CD4-positive, alpha-beta T cell treated with Interferon gamma for 1 hour (primary cell): ENCODE data around the gene OR6C65.
"Not testable (repeated sequence)": the region's sequence is repeated elsewhere in the genome, so short reads cannot be mapped to it uniquely, and the experiment has no call there.

Experiments
- DNase-seq: peaks from one replicate; pipeline ENCODE4 v3.0.0-alpha.2; 2020

The OR6C65 gene

DNA sequence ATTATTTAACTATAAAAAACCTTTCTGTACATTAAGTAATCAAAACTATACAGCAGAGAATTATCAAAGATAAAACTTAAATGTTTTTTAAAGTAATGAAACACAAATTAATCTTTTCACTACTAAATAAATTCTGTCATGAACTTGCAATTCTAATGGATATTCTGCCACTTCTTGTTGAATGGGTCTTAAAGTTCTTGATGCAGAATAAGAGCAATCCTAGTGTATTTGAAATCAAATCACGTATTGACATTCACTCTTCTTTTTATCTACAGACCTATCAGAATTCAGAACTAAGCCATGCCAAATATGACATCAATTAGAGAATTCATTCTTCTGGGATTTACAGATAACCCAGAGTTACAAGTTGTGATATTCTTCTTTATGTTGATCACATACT, at the start of gene OR6C65:
Gene OR6C65 (plus strand): TSS at position 301 of the 400 bp plus-strand sequence. CDS start 0 bp downstream, at position 301.
- DNase-seq: no peak

DNA sequence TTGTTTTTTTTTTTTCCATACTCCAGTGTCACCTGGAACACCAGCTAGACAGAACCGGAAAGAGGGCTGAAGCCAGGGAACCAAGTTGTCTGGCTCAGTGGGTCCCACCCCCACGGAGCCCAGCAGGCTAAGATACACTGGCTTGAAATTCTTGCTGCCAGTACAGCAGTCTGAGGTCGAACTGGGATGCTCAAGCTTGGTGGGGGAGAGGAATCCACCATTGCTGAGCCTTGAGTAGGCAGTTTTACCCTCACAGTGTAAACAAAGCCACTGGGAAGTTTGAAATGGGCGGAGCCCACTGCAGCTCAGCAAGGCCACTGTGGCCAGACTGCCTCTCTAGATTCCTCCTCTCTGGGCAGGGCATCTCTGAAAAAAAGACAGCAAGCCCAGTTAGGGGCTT, 45.0 kb upstream of the OR6C65 start:
- not testable (repeated sequence) for DNase-seq

DNA sequence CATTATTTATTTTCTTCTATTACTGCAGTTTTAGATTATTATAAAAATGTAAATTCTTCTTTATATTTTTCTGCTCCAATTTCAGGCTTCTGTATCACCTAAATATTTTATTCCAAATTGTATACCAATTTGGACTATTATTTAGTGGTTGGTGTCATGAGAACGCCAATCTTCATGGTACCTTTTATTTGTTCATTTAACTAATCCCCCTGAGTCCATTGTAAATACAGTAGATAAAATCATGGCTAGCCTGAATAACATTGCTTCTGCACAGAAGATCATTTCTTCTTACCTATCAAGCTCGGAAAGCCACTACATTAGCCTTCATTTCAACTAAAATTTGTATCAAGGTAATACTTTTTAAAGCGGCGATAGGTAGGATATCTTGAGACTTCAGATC, 37.7 kb upstream of the OR6C65 start, which contains the start of gene OR6C75:
Gene OR6C75 (plus strand): TSS at position 301 of the 400 bp plus-strand sequence. CDS start 2,136 bp downstream, outside the sequence.
- DNase-seq: no peak

DNA sequence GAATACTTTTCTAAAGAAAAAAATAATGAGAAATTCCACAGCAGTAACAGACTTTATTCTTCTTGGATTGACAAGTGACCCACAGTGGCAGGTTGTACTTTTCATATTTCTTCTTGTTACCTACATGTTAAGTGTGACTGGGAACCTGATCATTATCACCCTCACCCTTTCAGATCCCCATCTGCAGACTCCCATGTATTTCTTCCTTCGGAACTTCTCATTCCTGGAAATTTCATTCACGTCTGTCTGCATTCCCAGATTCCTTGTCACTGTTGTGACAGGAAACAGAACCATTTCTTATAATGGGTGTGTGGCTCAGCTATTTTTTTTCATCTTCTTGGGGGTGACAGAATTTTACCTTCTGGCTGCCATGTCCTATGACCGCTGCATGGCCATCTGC, 35.2 kb upstream of the OR6C65 start:
- no peak for DNase-seq

DNA sequence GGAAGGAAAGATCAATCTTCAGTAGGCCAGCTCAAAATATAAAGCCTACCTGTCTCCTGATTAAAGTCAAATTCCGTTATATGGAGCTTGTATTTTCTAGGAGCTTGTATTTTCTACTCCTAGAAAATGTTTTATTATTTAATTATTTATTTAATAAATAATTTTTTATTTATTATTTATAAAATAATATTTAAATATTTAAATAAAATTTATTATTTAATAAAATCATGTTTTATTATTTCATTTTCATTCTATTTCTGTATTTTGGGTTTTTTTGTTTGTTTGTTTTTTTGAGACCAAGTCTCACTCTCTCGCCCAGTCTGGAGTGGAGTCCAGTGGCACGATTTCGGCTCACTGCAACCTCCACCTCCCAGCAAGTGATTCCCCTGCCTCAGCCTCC, 27.8 kb upstream of the OR6C65 start:
- DNase-seq: no peak

DNA sequence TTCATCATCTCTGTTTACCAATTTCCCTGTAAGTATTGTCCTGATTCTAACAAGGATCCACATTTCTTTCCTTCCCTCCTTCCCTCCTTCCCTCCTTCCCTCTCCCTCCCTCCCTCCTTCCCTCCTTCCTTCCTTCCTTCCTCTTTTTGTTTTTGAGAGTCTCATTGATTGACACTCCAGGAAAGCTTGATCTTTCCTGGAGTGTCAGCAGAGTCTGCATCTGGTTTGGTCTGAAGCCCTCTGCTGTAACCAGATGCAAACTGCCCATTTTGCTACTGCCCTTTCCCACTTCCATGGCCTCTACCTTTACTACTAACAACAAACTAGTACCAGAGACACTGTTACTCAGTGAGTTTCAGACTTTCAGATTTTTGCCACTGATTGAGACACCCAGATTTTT, 14.4 kb upstream of the OR6C65 start:
- no peak for DNase-seq

DNA sequence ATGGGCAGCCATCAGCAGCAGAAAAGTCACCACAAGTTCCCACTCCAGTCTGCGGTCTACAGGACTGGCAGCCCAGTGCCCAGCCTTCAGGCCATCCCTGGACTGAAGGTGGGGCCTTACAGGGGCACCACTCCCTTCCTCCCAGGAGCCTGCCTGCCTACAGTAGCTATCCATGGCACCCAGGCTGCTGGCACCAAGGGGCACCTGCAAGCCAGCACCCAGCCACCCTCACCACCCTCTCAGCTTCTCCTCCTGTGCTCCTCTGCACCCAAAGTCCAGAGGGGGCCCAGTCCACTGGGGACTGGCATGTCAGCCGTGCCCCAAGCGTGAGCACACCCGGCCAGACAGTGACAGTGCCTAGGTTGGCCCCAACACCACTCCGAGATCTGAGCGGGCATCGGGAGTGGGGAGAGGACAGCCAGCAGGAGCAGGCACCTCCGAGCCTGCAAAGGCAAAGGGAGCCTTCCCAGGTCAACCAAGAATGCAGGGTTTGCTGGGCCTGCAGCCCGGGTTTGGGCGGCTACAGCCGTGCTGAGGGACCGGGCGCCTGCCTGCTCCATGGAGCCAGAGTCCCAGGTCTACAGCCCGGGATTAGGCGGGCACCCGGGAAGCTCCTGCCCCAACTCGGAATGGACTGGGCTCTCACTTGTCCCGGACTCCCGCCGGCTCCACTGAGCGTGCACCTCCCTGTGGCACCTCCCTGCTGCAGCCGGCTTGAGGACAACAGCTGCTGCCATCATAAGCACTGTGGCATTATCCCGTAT, 8.1 kb upstream of the OR6C65 start:
- DNase-seq: no peak

DNA sequence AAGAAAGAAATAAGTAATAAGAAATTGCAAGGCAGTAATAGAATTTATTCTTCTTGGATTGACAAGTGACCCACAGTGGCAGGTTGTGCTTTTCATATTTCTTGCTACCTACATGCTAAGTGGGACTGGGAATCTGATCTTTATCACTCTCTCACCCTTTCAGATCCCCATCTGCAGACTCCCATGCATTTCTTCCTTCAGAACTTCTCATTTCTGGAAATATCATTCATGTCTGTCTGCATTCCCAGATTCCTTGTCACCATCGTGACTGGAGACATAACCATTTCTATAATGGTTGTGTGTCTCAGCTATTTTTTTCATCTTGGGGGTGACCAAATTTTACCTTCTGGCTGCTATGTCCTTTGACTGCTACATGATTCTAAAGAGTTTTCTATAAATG, 4.0 kb upstream of the OR6C65 start:
- DNase-seq: no peak

DNA sequence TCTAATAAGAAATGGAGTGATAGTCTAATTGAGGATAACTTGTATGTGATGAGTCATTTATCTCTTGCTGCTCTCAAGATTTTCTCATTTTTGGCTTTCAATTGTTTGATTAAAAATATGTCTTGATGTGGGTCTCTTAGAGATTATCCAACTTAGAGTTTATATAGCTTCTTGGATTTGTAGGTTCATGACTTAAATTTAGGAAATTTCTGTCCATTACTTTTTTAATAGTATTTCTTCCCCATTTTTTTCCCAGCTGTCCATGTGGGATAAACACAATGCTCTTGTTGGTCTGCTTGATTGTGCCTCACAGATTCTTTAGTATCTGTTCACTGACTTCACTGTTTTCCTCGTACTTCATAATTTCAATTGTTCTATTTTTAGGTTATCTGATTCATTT, 7.5 kb downstream of the OR6C65 start:
- no peak for DNase-seq

DNA sequence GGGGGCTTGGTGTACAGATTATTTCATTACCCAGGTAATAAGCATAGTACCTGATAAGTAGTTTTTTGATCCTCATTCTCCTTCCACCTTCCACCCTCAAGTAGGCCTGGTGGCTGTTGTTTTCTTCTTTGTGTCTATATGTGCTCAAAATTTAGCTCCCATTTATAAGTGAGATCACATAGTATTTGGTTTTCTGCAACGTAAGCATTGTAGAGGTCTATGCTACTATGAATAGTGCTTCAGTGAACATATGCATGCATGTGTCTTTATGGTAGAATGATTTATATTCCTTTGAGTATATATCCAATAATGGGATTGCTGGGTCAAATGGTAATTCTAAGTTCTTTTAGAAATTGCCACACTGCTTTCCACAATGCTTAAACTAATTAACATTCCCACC, 8.8 kb downstream of the OR6C65 start:
- DNase-seq: not testable (repeated sequence)

DNA sequence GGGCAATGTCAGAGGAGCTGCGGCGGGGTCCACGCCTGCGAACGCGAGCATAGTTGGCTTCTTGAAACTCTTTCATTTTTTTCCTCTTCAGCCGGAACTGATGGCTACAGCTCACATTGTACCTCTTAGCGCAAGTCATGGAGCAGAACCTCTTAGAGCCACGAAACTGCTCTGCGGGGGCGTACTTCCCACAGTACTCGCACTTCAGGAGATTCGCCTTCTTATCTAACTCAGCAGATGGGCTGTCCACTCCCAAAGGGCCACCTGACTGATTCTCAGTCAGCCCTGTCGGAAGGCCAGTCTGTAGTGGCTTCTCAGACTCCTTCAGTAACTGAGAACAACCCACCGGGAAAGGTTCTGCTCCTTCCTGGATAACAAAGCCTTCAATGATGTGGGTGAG, 11.8 kb downstream of the OR6C65 start:
- DNase-seq: not testable (repeated sequence)

DNA sequence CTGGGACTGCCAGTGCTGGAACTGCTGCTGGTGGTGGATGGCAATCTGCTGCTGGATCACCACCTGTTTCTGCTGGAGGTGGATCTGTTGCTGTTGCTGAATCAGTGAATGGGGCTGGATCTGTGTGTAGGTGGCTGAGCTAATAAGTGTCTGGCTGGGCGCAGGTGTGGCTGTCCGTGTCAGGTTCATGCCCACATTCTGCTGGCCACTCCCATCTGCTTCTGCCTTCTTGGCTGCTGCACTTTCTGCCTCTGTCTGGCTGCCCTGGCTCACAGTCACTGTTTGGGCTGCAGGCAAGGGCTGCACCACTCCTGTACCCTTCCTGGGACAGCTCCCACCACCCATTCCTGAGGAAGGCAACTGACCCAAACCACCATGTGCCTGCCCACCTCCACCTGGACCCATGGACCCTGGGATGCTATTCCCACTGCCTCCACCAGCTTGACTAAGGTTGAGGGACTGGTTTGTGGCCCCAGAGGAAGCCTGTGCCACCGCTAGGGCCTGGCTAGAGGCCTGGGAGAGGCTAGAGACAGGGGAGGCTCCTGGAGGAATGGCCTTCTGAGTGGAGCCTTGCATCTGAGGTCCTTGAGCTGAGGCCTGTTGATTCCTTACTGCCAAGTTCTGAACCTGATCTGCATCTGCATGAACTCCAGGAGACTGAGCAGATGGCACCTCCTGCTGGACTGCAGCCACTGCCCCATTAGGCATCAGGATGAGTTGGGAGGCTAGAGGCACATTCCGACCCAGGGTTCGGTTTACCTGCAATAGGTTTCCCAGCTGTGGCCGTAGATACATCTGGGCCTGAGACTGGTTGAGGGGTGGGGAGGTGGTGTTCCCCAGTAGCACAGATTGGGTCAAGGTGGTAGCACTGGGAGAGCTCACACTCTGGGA, 13.4 kb downstream of the OR6C65 start:
- DNase-seq: not testable (repeated sequence)

DNA sequence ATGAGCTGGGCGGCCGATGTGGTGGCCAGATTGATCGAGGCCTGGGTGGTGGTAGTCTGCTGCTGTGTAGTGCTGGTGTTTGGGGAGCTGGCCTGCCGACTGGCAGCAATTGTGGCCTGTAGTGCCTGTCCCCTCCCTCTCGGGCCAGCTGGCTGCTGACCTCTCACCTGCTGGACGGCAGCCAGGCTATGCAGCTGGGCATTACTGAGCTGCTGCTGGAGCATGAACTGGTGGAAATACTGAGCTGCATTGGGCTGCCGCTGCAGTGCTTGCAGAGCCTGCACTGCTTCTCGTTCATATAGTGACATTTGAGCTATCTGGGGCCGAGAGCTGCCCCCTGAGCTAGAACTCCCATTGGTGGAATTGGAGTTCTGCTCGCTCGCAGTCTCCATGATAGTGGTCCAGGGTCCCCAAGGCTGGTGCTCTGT, 14.1 kb downstream of the OR6C65 start:
- DNase-seq: not testable (repeated sequence)

DNA sequence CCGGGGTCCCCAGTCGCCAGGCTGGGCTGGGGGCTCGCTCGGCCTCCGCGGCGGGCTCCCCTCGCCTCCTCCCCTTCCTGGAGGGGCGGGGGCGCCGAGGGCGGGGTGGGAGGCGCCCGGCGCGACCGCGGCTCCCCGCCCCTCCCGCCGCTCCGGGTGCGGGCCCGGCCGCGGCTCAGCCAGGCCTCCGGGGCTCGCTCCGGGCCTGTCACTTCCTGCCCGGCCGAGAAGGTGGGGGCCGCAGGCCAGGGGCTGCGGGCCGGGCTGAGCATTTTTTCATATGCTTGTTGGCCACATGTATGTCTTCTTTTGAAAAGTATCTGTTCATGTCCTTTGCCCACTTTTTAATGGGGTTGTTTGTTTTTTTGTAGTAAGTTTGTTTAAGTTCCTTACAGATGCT, 14.6 kb downstream of the OR6C65 start:
- DNase-seq: not testable (repeated sequence)

DNA sequence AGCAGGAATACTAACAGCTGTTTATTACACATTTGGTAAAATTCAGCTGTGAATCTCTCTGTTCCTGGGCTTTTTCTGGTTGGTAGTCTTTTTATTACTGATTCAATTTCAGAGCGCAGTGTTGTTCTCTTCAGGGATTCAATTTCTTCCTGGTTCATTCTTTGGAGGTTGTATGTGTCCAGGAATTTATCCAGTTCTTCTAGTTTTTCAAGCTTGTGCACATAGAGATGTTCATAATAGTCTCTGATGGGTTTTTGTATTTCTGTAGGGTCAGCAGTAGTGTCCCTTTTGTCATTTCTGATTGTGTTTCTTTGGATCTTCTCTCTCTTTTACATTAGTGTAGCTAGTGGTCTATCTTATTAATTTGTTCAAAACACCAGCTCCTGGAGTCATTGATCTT, 16.6 kb downstream of the OR6C65 start:
- no peak for DNase-seq

DNA sequence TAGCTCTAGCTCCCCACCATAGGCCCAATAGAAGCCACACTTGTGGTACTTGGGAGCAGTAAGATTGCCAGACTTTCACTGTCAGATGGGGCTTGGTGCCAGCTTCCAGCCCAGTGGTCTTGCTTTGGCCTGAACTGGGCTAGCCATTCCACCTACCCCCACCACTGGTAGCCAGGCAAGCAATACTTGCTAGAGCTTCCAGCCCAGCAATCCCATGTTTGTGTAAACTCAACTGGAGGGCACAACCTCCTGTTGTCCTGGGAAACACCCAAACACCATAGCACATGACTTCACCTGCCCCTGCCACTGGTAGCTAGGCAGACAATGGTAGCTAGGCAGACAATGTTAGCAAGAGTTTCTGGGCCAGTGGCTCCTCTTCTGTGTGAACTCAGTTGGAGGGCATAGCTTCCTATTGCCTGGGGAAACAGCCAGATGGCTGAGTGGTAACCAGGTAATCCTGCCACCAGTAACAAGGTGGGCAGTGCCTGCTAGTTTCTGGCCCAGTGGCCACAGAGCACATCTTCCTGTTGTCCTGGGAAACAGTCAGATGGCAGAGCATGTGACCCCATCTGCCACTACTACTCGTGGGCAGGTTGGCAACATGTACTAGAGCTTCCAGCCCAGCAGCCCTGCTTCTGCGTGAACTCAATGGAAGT, 20.1 kb downstream of the OR6C65 start:
- no peak for DNase-seq

DNA sequence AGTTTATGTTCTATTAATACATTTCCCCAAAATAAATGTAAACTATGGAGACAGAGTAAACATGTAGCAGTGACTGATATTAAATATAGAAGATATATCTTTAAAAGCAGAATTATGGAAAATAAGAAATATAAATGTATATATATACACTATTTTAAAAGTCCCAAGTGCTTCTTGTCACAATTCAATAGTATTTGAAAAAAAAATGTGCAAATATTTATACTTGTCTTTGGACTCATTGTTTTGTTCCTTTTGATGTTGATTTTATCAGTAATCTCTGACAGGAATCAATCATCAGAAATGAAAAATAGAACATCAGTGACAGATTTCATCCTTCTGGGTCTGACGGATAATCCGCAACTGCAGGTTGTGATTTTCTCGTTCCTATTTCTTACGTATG, 25.6 kb downstream of the OR6C65 start, which contains the start of gene OR6C76:
Gene OR6C76 (plus strand): TSS at position 301 of the 400 bp plus-strand sequence. CDS start 0 bp downstream, at position 301.
- no peak for DNase-seq

DNA sequence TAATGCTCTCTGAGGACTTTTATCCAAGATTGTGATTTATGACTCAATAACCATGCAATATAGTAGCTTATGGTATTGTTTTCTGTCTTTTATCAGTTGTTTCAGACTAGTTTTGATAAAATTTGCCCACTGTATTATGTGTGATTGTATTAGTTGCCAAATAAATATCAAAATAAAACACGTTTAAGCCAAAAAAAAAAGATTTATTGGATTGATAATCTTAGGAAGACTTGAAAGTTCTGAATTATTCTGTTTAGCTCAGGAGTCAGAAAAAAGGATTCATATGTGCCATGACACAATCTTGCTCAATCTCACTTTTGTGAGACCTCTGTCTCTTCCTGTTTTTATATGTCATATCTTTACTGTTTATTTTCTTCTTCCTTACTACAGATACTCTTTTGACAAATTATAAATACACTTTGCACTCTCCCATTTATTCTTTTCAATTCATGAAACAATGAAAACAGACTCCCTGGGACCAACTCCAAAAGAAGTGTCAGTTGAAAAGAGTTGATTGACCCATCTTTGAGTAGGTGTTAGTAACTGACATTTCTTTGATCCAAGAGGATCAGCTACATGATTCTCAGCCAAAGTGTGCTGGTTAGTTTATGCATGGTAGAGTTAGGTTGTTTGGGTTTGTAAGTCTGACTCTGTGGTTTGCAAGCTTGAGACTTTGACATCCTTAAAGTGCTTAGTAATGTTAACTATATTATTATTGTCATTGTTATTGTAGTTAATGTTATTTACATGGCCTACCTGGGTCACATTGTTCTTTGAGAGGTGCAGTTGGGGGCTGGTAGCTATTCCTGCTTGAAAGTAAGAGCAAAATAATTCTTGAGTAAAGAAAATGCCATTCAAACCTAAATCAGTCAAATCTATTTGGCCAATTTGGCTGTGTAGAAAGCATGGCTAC, 28.3 kb downstream of the OR6C65 start:
- DNase-seq: no peak

DNA sequence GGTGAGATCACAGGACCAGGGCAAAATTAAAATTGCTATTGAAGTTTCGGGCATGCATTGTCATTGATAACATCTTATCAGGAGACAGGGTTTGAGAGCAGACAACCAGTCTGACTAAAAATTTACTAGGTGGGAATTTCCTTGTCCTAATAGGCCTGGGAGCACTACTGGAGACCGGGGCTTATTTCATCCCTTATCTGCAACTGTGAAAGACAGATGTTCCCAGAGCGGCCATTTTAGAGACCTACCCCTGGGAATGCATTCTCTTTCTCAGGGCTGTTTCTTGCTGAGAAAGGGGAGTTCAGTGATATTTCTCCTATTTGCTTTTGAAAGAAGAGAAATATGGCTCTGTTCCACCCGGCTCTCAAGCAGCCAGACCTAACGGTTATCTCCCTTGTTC, 40.9 kb downstream of the OR6C65 start:
- DNase-seq: not testable (repeated sequence)

DNA sequence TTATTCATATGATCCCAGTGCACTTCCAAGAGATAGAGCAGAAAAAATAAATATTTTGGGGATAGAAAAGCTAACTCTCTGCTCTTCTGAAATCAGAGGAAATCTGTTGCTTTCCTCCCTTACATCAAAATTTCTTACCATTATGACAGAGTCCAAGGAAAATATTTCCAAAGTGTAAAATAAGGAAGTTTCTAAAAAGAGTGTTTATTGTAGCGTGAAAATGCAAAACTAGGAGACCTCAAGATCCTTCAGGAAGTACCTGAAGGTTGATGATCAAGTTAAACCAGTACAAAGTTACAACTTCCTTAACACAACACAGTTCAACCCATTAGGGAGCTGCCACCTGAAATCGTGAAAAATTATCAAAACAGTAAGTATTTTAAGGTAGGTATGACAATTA, 43.4 kb downstream of the OR6C65 start, which contains the start of gene OR6C2:
Gene OR6C2 (plus strand): TSS at position 301 of the 400 bp plus-strand sequence. CDS start 8,138 bp downstream, outside the sequence.
- DNase-seq: no peak

DNA sequence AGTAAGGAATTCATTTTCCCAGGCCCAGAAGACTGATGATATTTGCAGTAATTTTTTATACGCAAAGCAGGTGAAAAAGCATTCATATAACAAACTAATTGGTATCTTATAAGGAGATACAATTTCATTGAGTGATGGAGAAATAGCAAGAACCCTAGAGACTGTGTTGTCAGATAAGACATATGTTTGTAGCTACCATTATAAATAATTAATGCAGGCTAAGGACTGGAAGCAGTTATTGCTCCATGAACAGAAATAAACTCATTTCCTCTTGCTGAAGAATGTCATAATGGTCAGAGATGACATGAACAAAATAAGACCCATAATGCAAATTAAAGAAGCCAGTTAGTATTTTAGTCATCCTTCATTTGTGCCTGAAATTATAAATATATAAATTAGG, 45.0 kb downstream of the OR6C65 start:
- no peak for DNase-seq

DNA sequence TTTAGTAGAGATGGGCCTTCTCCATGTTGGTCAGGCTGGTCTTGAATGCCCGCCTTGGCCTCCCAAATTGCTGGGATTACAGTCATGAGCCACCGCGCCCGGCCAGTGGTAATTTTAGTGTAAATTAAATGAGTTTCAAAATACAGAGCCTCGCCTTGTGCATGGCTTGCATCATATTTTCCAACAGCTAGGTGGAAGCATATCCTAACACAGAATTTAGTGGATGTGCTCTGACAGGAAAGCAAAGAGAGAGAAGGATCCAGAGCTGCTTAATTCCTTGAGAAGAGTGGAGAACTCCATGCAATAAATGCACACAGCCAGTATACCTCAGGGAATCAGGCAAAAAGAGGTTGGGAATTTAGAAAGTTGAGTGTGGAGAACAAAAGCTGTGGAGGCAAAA, 46.0 kb downstream of the OR6C65 start:
- no peak for DNase-seq
